NCI-H2227 (cell line): ENCODE results near the gene PIAS4.

Experiments used
- DNase-seq: peaks from one replicate; lab custom pipeline; 2025; ENCODE audit not compliant: unreplicated experiment; lab: John Stamatoyannopoulos, UW

PIAS4 gene

DNA sequence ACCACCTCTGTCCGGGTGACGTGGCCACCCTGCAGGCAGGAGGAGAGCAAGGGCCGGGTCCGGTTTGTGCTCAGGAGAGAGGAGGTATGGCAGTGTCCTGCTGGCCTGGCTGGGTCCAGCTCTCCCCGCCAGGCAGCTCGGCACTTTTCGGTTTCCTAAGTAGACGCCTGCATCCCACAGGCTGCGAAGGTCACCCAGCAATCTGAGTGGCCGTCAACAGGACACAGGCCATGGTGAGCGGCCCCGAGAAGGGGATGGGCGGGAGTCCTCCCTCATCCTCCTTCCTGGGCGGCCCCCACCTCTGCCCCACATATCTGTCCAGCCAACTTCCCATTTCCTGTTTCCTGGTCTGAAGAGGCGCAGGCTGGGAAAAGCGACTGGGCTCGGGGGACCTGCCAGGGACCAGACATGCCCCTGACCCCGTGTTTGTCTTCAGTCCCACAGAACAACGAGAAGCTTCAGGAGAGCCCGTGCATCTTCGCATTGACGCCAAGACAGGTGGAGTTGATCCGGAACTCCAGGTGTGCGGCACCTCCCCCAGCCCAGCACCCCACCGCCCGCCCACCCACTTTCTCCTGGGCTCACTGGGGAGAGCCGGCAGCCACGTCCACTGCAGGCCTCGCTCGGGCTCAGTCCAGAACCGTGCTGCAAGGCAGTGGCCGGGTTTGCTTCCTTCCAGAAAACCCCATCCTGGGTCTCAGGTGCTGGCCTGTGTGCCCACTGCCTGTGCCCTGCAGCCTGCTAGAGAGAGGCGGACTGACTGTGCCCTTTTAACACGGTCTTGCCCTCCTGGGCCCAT lies 16.3 kb downstream of the PIAS4 start:
- DNase-seq, result no peak

DNA sequence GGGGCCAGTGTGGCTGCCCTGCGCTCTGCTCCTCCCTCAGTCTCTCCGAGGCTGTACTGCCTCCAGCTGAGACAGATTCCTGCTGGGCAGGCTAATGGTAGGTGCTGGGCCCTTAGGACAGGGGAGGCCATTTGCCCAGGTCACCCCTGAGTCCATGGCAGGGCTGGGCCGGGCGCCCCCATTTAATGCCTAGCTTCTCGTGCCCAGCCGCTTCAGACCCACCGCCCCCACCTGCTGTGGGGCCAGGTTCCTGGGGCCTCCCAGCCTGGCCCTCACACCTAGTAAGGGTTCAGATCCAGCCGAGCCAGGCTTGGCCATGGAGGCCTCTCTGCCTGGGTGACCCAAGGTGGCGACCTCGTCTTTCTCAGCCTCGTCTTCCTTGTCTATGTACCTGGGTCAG lies 17.8 kb downstream of the PIAS4 start:
- no peak for DNase-seq

- DNase-seq, result no peak
Measured at GRCh38 chr19:4027146-4027545, 19.6 kb downstream of the PIAS4 start.

DNA sequence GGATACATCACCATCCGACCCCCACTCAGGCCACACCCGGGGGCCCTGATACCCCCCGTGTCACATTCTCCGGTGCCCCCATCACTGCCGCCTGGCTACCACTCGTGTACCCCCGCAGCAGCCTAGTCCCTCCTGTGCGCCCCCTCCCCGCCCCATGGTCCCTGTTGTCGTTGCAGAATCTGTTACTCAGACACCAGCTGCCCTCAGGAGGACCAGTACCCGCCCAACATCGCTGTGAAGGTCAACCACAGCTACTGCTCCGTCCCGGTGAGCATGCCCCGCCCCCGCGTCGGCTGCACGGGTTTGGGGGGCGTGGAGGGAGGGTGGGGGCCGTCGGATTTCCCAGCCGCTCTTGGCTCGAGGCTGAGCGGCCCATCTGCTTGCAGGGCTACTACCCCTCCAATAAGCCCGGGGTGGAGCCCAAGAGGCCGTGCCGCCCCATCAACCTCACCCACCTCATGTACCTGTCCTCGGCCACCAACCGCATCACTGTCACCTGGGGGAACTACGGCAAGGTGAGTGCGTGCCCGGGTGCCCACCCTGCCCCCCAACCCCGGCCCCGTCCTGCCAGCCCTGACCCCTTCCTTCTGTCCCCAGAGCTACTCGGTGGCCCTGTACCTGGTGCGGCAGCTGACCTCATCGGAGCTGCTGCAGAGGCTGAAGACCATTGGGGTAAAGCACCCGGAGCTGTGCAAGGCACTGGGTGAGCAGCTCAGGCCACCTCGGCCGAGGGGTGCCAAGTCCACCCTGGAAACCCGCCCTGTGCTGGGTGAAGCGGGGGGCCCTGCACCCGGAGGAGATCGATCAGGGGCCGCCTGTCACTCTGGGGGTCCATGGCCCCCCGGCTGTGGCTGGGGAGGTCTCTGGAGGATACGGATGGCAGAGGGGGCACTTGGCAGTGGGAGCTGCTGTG lies 21.1 kb downstream of the PIAS4 start:
- DNase-seq, result no peak

- no peak for DNase-seq
Measured at GRCh38 chr19:4029247-4029614, 21.7 kb downstream of the PIAS4 start.

GRCh38 chr19:4030552-4030951 lies 23.0 kb downstream of the PIAS4 start:
- DNase-seq, result no peak

GRCh38 chr19:4030981-4031380 lies 23.4 kb downstream of the PIAS4 start:
- DNase-seq, result no peak

DNA sequence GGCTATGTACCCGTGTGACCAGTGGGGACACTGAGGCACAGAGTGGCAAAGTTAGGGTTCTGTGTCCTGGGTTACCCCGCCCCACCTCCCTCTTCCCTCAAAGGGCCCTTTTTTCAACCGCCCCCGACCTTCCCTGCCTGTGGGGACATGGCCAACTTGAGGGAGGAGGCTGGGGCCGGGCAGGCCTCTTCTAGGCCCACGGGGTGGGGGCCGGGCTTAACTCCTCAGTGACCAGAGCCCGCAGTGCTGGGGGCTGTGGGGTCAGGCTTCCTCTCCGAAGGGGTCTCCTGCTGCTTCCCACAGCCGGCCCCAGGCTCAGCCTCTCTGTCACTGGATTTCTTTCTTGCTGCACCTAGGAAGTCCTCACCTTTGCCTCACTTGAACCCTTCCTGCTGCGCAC lies 23.9 kb downstream of the PIAS4 start:
- no peak for DNase-seq

GRCh38 chr19:4032436-4032835 lies 24.9 kb downstream of the PIAS4 start:
- peak; percentile 9 for DNase-seq

DNA sequence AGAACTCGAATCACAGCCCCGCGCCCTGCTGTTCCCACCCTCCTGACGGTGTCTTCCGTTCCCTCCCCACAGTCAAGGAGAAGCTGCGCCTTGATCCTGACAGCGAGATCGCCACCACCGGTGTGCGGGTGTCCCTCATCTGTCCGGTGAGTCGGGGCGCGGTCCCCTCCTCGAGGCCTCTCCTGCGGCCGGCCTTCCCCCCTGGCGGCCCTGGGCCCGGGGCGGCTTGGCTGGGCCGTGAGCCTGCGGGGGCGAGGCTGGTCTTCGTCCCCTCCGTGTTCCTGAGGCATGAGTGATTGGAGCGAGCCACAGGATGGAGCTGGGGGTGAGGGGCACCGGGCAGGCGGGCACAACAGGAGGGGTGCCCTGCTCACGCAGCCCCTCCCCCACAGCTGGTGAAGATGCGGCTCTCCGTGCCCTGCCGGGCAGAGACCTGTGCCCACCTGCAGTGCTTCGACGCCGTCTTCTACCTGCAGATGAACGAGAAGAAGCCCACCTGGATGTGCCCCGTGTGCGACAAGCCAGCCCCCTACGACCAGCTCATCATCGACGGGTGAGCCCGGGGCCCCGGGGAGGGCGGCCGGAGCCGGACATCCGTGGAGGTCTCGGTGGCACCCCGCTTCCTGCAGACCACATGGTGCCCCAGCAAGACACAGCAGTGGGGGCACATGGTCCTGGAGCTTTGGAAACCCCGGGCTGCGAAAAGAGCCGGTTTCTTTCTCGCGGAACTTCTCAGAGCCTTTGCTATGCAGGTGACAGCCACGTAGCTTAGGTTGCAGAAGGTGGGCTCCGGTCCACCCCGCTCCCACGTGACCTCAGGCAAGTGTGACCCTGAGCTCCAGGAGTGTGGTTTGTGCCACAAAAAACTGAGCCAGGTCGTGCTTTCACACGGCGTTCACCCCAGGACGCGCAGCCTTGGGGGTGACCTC lies 25.8 kb downstream of the PIAS4 start:
- no peak for DNase-seq

- DNase-seq, result no peak
Measured at GRCh38 chr19:4034048-4035017, 26.8 kb downstream of the PIAS4 start.

- DNase-seq, result no peak
Measured at GRCh38 chr19:4035018-4035566, 27.6 kb downstream of the PIAS4 start.

DNA sequence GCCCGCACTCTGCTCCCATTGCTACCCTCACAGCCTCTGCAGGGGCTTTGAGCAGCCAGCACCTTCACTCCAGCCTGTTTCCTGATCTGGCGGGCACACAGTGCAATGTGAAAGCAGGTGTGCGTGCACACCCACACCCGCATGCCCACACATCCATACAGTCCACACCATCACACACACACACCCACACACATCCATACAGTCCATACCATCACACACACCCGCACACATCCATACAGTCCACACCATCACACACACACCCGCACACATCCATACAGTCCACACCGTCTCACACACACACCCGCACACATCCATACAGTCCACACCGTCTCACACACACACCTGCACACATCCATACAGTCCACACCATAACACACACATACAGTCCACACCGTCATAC lies 28.0 kb downstream of the PIAS4 start:
- no peak for DNase-seq

- DNase-seq, result no peak
Measured at GRCh38 chr19:4036576-4037300, 29.2 kb downstream of the PIAS4 start.

DNA sequence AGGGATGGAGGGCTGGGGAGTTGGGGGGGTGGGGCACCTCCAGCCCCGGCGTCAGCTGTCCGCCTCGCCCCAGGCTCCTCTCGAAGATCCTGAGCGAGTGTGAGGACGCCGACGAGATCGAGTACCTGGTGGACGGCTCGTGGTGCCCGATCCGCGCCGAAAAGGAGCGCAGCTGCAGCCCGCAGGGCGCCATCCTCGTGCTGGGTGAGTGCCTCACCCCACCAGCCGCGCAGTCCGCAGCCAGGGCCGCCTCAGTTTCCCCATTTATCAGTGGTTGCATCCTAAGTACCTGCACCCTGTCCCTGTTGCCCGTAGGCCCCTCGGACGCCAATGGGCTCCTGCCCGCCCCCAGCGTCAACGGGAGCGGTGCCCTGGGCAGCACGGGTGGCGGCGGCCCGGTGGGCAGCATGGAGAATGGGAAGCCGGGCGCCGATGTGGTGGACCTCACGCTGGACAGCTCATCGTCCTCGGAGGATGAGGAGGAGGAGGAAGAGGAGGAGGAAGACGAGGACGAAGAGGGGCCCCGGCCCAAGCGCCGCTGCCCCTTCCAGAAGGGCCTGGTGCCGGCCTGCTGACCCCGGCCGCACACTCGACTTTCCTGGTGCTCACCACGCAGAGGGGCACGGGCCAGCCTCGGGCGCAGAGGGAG lies 29.9 kb downstream of the PIAS4 start:
- DNase-seq, result no peak

DNA sequence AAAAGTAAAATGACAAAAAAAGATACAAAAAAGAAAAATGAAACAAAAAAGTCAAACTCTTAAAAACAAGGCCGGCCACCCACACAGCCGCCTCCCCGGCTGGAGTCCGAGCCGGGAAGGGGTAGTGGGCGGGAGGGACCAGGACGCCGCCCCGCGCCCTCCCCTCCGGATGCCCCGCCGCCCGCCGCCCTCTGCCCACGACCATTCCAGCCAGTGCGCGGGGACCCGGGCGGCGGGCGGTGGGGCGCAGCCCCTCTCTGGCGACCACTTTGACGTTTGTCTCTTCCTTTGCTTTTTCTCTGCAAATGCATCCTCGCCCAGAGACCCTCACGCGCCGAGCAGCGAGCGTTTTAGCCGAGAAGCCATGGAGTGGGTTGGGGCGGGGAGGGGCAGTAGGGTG lies 30.5 kb downstream of the PIAS4 start:
- DNase-seq, result no peak

DNA sequence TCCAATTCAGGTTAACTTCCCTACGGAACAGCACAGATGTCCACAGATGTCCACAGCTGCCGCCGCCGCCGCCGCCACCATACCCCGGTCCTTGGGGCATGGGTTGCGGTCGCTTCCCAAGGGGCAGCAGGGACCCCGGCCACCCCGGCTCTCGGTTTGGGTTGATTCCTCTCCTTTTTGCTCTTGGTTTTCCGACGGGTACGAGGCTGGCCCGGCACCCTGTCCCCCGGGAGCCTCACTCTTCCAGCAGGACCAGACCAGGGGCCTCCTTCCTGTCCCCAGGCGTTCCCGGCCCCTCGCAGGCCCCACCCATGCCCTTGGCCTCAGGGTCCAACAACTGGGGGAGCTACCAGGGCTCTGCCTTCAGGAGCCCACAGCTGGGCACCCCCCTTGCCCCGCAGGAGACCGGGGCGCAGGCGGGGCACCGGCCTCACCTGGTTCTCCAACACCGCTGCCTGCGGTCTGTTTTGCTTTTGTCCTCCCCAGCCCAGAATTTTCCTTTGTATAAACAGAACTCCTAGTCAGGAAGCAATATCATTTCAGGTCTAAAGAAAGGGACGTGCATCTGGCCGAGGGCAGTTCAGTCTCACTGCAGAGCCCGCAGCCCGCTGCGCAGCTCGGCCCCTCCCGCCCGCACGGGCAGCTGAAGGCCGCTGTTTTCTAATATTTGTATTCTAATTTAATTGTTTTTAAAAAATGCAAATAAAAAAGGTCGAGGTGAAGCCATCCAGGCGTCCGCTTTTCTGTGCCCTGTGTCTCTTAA lies 31.3 kb downstream of the PIAS4 start:
- DNase-seq, result no peak
